HUES6 (cell line): ENCODE data around the gene DACT1.
A peak's percentile ranks its signal among the peaks of the same experiment; 100 is the strongest.

Experiments
- H3K27ac ChIP-seq: 2 replicates; pipeline ENCODE4 v1.7.0; 2013; ENCODE audit warnings: low read depth, mild to moderate bottlenecking, low read length, inconsistent platforms
- H3K27me3 ChIP-seq: 2 replicates; pipeline ENCODE4 v1.6.1; 2013; ENCODE audit warnings: low read length; ENCODE audit not compliant: control insufficient read depth, insufficient read depth
- H3K36me3 ChIP-seq: 2 replicates; pipeline ENCODE4 v1.6.1; 2013; ENCODE audit warnings: low read length; ENCODE audit not compliant: control insufficient read depth, insufficient read depth
- H3K4me1 ChIP-seq: 2 replicates; pipeline ENCODE4 v1.6.1; 2013; ENCODE audit warnings: low read length; ENCODE audit not compliant: control insufficient read depth, insufficient read depth
- H3K4me3 ChIP-seq: 2 replicates; pipeline ENCODE4 v1.5.1; 2013; ENCODE audit warnings: low read depth, low read length
- H3K9ac ChIP-seq: one replicate; pipeline ENCODE4 v1.6.1; 2013; ENCODE audit warnings: mild to moderate bottlenecking, low read length
- H3K9me3 ChIP-seq: 2 replicates; pipeline ENCODE4 v1.6.1; 2013; ENCODE audit warnings: low read depth, low read length; ENCODE audit not compliant: control insufficient read depth, insufficient read depth

DACT1 gene

DNA sequence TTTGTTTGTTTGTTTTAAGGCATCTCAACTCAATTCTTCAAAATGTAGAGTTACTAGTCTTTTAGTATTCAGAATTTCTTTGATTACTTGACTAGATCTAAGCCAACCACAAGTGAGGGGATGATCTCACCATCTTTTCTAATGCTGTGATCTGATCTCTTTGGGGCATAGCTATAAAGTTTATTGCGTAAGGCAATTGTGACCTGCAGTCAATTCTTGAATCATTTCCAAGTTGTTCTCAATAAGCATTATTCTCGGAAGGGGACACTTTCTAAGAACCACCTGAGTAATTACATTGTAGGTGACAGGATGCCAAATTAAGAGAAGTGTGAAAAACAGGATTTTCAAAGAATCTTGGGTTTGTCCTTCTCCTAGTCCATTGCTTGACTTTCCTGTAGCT lies 13.1 kb downstream of the DACT1 start:
- Histone ChIP-seq H3K36me3 (peaks cover 27% of the 10 kb centered on the region), H3K9me3 (no peaks in the 10 kb centered on the region), H3K9ac (no peak overlapping the region), H3K27ac (no peak overlapping the region), H3K4me3 (no peak overlapping the region), H3K27me3 (no peaks in the 10 kb centered on the region), H3K4me1 (no peaks in the 10 kb centered on the region)

GRCh38 chr14:58656671-58657411 lies 19.1 kb downstream of the DACT1 start:
- H3K27me3 ChIP-seq, result no peaks in the 10 kb centered on the region
- H3K36me3 ChIP-seq, result no peaks in the 10 kb centered on the region
- peaks cover 19% of the 10 kb centered on the region for H3K4me1 ChIP-seq
- H3K4me3 ChIP-seq, result no peak overlapping the region
- H3K9me3 ChIP-seq, result no peaks in the 10 kb centered on the region
- peak overlapping the region; percentile 55 for H3K27ac ChIP-seq
- no peak overlapping the region for H3K9ac ChIP-seq

GRCh38 chr14:58659061-58659460 lies 21.3 kb downstream of the DACT1 start:
- Histone ChIP-seq H3K27me3 (no peaks in the 10 kb centered on the region), H3K4me1 (peaks cover 34% of the 10 kb centered on the region), H3K9ac (no peak overlapping the region), H3K4me3 (no peak overlapping the region), H3K36me3 (no peaks in the 10 kb centered on the region), H3K9me3 (no peaks in the 10 kb centered on the region), H3K27ac (no peak overlapping the region)

GRCh38 chr14:58659846-58660245 lies 22.1 kb downstream of the DACT1 start:
- Histone ChIP-seq H3K27ac (no peak overlapping the region), H3K36me3 (no peaks in the 10 kb centered on the region), H3K4me3 (no peak overlapping the region), H3K9ac (no peak overlapping the region), H3K4me1 (peaks cover 39% of the 10 kb centered on the region), H3K27me3 (no peaks in the 10 kb centered on the region), H3K9me3 (no peaks in the 10 kb centered on the region)

GRCh38 chr14:58660407-58660806 lies 22.6 kb downstream of the DACT1 start:
- no peaks in the 10 kb centered on the region for H3K9me3 ChIP-seq
- no peak overlapping the region for H3K27ac ChIP-seq
- no peaks in the 10 kb centered on the region for H3K27me3 ChIP-seq
- H3K4me3 ChIP-seq, result no peak overlapping the region
- no peaks in the 10 kb centered on the region for H3K36me3 ChIP-seq
- peaks cover 39% of the 10 kb centered on the region for H3K4me1 ChIP-seq
- no peak overlapping the region for H3K9ac ChIP-seq

DNA sequence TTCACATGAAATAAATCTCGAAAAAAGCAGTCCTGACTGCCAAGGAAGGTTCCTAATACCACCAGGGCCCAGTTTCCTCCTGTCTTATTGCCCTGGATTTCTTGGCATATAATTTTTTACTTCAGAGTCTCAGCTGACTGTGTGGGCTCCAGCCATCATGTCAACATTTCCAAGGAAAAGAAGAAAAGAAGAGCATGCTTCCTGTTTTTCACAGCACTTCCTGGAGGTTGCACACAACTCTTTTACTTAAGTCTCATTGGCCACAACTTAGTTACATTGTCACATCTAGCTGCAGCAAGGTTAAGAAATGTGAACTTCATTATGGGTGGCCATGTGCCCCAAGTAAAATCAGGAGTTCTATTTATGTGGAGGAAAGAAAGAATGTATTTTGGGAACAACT lies 24.3 kb downstream of the DACT1 start:
- H3K9me3 ChIP-seq, result no peaks in the 10 kb centered on the region
- no peak overlapping the region for H3K27ac ChIP-seq
- peaks cover 30% of the 10 kb centered on the region for H3K4me1 ChIP-seq
- H3K36me3 ChIP-seq, result no peaks in the 10 kb centered on the region
- H3K4me3 ChIP-seq, result no peak overlapping the region
- H3K27me3 ChIP-seq, result no peaks in the 10 kb centered on the region
- no peak overlapping the region for H3K9ac ChIP-seq

- Histone ChIP-seq H3K9ac (no peak overlapping the region), H3K9me3 (no peaks in the 10 kb centered on the region), H3K36me3 (no peaks in the 10 kb centered on the region), H3K4me3 (no peak overlapping the region), H3K27me3 (no peaks in the 10 kb centered on the region), H3K27ac (no peak overlapping the region), H3K4me1 (peaks cover 23% of the 10 kb centered on the region)
These were observed 25.0 kb downstream of the DACT1 start for GRCh38 chr14:58662759-58663158.

GRCh38 chr14:58663494-58664111 lies 25.8 kb downstream of the DACT1 start:
- H3K9me3 ChIP-seq, result no peaks in the 10 kb centered on the region
- no peaks in the 10 kb centered on the region for H3K27me3 ChIP-seq
- no peak overlapping the region for H3K27ac ChIP-seq
- H3K4me1 ChIP-seq, result peaks cover 28% of the 10 kb centered on the region; the same call in 1 of the 2 replicates
- peak overlapping the region; percentile 21 for H3K9ac ChIP-seq
- H3K4me3 ChIP-seq, result no peak overlapping the region
- no peaks in the 10 kb centered on the region for H3K36me3 ChIP-seq

DNA sequence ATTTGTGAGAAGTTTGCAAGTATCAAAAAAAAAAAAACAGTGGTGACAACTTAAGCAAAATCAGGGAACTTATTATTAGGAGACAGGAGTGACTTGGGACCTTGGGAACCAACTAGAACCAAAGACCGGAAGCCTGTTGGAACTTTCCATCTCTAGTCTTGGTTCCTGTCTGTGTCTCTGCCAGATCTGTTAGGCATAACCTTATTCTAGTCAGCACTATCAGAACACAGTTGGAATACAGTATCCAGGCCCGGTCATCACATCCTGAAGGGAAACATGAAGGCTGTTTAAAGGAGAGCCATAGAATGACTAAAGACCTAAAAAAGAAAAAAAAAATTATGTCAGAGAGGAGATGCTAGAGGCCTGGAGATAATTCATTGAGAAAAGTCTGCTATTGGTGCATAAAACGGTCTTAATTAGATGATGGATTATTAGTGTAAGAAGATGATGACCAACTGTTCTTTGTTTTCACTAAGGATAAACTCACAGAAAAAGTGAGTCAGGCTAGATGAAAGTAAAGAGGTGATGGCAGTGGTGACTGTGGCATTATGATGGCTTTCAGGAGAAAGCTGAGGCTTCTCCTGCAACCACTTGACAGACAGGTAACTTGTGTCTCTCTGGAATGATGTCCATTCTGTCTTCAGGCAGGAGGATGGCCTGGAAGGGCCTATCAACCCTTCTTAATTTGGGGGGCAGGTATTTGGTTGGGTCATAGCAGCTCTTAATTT lies 28.2 kb downstream of the DACT1 start:
- Histone ChIP-seq H3K27me3 (no peaks in the 10 kb centered on the region), H3K9me3 (no peaks in the 10 kb centered on the region), H3K36me3 (no peaks in the 10 kb centered on the region), H3K9ac (no peak overlapping the region), H3K4me1 (peaks cover 35% of the 10 kb centered on the region), H3K27ac (no peak overlapping the region), H3K4me3 (no peak overlapping the region)

GRCh38 chr14:58666737-58667136 lies 29.0 kb downstream of the DACT1 start:
- Histone ChIP-seq H3K36me3 (no peaks in the 10 kb centered on the region), H3K4me1 (peaks cover 33% of the 10 kb centered on the region), H3K9me3 (no peaks in the 10 kb centered on the region), H3K4me3 (no peak overlapping the region), H3K9ac (no peak overlapping the region), H3K27ac (no peak overlapping the region), H3K27me3 (no peaks in the 10 kb centered on the region)

DNA sequence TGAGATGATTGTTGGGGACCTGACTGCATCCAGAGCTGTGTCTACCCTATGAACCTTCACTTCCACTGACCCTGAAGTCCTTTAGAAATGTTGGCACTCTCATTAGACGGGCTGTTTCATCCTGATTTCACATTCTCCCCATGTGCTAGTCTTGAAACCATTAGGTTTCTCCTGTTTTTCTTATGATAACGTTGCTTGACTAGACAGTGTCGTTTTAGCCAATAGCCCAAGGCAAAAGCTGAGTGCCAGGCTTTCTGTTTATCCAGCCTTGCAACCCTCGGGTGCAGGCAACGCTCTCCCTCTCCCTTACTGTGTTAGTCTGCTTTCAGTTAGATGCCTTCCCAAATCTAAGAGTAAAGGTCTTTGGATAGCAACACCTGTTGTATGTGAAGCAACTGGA lies 30.1 kb downstream of the DACT1 start:
- Histone ChIP-seq H3K4me1 (peaks cover 27% of the 10 kb centered on the region), H3K4me3 (no peak overlapping the region), H3K27ac (no peak overlapping the region), H3K9ac (no peak overlapping the region), H3K9me3 (no peaks in the 10 kb centered on the region), H3K27me3 (no peaks in the 10 kb centered on the region), H3K36me3 (no peaks in the 10 kb centered on the region)
